NCI-H510A treated with DMSO at 0.1 percent for 48 hours (cell line): ENCODE results near the gene DIP2B.
"Not testable (repeated sequence)": the region's sequence is repeated elsewhere in the genome, so short reads cannot be mapped to it uniquely, and the experiment has no call there.

Source experiments
- DNase-seq: peaks from one replicate; lab custom pipeline; 2025; lab: John Stamatoyannopoulos, UW

The DIP2B gene

GRCh38 chr12:50679612-50680011 lies 174.8 kb downstream of the DIP2B start:
- DNase-seq: no peak

- not testable (repeated sequence) for DNase-seq
Observed at GRCh38 chr12:50681064-50681463, 176.3 kb downstream of the DIP2B start.

GRCh38 chr12:50685641-50686040 lies 180.9 kb downstream of the DIP2B start:
- DNase-seq: no peak

DNA sequence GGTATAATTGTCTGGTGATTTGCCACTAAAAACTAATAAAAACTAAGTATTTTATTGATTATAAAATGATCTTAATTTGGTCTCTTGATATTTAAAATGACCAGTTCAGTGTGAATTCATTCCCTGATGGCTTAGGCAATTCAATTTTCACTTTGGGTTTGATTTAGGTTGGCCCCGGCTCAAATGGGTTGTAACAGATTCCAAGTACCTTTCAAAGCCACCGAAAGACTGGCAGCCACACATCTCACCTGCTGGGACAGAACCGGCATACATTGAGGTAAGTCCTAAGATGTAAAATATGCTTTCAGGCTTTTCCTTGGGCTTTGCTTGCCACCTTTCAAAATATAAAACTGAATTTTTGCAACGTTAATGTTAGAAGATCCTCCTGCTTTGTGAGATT lies 181.6 kb downstream of the DIP2B start:
- no peak for DNase-seq

DNA sequence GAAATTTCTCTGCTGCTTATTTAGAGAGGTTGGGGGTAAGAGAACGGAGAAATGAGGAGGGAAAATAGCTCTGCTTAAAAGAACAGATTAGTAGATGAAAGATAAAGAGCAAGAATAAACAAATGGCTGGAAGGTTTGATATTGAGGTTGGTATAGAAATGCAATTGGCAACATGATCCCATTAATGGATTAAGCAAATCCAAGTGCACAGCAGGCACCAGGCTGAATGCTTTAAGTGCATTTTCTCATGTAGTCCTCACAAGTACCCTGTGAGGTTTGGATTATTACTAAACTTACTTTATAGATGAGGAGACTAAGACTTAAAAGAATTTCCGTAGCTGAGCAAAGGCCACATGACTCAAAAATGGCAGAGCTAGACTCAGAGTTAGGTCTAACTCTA lies 182.2 kb downstream of the DIP2B start:
- no peak for DNase-seq

DNA sequence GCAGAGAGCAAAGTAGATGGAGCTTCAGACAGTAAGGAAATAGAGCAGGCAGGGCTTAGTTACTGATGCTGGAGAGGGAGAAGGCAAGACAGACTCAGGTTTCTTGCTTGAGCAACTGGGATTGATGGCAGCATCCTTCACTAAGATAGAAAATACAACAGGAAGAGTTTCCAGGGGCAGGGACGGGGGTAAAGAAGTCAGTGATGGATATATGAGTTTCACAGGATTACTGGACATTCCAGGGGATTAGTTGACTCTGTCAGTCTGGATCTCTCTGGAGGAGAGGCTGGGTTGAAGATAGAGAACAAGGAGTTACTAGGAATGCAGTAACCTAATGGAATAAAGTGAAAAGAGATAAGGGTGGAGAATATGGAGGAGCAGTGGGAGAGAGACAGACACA lies 184.7 kb downstream of the DIP2B start:
- peak; percentile 1 for DNase-seq

- DNase-seq: no peak
Observed at GRCh38 chr12:50690925-50691324, 186.1 kb downstream of the DIP2B start.

GRCh38 chr12:50695961-50696360 lies 191.2 kb downstream of the DIP2B start:
- DNase-seq: no peak

- DNase-seq: no peak
Observed at GRCh38 chr12:50696931-50697330, 192.1 kb downstream of the DIP2B start.

GRCh38 chr12:50699154-50699553 lies 194.4 kb downstream of the DIP2B start:
- DNase-seq: no peak

GRCh38 chr12:50699940-50700339 lies 195.2 kb downstream of the DIP2B start:
- no peak for DNase-seq

DNA sequence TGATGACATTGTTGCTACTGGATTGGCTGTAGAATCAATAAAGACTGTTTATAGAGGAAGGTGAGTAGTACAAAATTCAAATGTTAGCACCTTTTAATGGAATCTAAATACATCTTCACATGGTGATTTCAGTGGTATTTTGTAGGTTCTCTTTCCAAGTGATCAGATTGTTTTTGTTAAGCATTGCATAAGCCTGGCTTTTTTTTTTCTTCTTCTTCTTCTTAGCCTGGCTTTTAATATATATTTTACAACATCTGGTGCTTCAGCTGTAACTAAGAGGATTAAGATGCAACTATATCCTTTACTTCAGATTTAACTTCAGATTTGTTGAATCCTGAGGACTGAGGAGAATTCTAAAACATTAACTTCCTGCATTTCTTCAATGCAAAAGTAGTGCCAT lies 201.8 kb downstream of the DIP2B start:
- DNase-seq: no peak

GRCh38 chr12:50707396-50707795 lies 202.6 kb downstream of the DIP2B start:
- DNase-seq: no peak

DNA sequence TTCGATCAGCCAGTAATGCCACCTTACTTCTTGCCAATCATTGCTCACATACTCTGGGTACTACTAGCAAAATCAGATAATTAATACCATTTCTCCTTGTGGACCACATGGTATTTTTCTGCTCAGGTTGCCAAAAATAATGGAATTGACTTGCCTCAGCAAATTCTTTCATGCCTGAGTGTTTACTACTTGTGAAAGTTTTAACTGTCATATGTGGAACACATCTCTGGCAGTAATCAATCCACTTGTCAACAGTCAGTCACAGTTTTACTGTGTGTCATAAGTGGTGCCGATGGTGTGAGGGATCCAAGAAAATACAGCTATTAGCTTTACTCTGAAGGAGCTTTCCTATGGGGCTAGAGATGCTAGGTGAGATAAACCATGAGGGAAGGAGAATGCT lies 203.8 kb downstream of the DIP2B start:
- no peak for DNase-seq

DNA sequence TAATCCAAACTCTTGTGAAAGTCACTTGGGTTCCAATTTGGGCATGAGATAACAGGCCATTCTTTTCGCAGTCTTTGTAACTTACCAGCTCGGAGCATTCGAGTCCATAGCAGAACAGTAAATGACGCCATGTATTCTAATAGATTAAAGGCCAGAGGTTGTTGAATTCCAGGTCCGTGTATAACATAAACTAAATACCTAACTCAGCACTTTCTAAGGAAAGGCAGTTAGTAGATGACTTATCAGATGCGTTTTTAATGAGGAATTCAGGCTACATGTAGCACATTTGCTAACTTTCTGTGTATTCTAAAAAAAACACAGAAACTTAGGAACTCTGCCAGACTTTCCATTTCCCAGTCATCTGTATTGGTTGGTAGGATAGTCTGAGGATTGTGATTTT lies 206.3 kb downstream of the DIP2B start:
- DNase-seq: no peak

GRCh38 chr12:50715174-50715573 lies 210.4 kb downstream of the DIP2B start:
- DNase-seq: no peak

DNA sequence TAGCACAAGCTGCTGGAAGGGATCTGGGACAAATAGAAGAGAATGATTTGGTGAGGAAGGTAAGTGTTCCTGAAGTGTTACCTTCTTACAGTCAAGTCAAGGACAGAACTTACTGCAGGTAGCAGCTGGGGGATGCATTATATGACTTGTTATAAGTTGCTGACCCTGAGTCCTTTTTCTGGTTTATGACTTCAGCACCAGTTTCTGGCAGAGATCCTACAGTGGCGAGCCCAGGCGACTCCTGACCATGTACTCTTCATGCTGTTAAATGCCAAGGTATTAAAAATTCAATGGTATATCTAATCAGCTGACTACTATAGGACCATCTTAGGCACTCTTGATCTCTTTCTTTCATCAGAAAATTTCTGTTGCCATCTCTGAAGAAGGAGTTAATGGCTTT lies 214.0 kb downstream of the DIP2B start:
- DNase-seq: no peak

- DNase-seq: no peak
Observed at GRCh38 chr12:50720085-50720484, 215.3 kb downstream of the DIP2B start.

- no peak for DNase-seq
Observed at GRCh38 chr12:50720501-50720900, 215.7 kb downstream of the DIP2B start.

DNA sequence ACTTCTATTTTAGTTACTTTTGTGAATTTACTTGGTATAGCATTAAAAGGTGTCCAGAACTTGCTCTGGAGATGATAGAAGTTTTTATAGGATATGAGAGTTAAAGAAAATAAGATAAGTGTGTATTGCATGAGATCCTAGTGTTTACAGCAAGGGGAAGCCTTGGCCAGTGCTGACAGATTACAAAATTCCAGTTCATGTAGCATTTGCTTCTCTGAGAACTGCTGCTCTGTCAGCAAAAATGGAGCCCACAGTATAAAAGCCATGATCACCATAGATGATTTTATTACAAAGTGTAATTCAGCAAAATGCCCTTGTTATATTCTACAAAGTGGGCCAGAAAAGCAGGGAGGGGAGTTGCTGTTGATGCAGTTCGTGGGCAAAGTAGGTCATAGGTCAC lies 219.1 kb downstream of the DIP2B start:
- DNase-seq: no peak

- no peak for DNase-seq
Observed at GRCh38 chr12:50725011-50725942, 220.5 kb downstream of the DIP2B start.

- no peak for DNase-seq
Observed at GRCh38 chr12:50727466-50727865, 222.7 kb downstream of the DIP2B start.

GRCh38 chr12:50728417-50728816 lies 223.6 kb downstream of the DIP2B start:
- no peak for DNase-seq

GRCh38 chr12:50728841-50729240 lies 224.1 kb downstream of the DIP2B start:
- no peak for DNase-seq
